WERI-Rb-1 (cell line): ENCODE results near the gene SETSIP.
"Not testable (repeated sequence)": the region's sequence is repeated elsewhere in the genome, so short reads cannot be mapped to it uniquely, and the experiment has no call there.

Source experiments
- DNase-seq: peaks from one replicate; pipeline ENCODE4 v3.0.0-alpha.2; 2020
- H3K27ac ChIP-seq: fragments of 250-450 bp; sonication (Bioruptor Pico); 2 replicates; pipeline ENCODE4 v1.5.1; 2020; ENCODE audit warnings: mild to moderate bottlenecking, moderate library complexity
- H3K27me3 ChIP-seq: fragments of 250-450 bp; sonication (Bioruptor Pico); 2 replicates; pipeline ENCODE4 v1.5.1; 2021; ENCODE audit warnings: mild to moderate bottlenecking, low read depth, moderate library complexity; ENCODE audit not compliant: insufficient read depth, severe bottlenecking
- H3K36me3 ChIP-seq: fragments of 250-450 bp; sonication (Bioruptor Pico); 2 replicates; pipeline ENCODE4 v1.5.1; 2020; ENCODE audit warnings: mild to moderate bottlenecking, moderate library complexity
- H3K4me3 ChIP-seq: 2 replicates; pipeline ENCODE4 v1.5.1; 2011; ENCODE audit warnings: low read depth, mild to moderate bottlenecking, control low read depth, low read length
- H3K9me3 ChIP-seq: fragments of 250-450 bp; sonication (Bioruptor Pico); 2 replicates; pipeline ENCODE4 v1.5.1; 2021; ENCODE audit warnings: mild to moderate bottlenecking, moderate library complexity; ENCODE audit not compliant: severe bottlenecking
- TF ChIP-seq, protein P1 (sequence below): IDR thresholded peaks from 2 replicates; pipeline ENCODE4 v1.5.1; 2011; ENCODE audit warnings: low read depth, mild to moderate bottlenecking, control low read depth, inconsistent platforms, low read length

SETSIP gene

DNA sequence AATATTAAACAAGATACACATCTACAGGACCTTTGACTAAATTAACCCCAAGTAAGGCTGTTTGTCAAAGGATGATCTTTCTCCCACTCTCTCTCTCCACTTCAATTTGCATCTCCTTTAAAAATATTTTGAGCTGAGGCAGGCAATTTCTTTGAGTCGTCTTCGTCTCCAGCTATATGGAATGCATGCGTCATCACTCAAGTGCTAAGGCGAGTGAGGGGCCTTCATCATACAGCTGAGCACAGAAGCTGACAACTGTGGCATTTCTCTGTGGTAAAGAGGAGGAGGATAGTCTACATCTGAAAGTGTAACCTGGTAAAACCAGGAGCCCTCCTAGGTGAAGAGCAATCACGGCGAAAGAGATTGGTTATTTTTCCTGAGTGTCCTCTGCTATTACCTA lies 37.8 kb downstream of the SETSIP start:
- Histone ChIP-seq H3K4me3 (no peak overlapping the region), H3K36me3 (no peaks in the 10 kb centered on the region), H3K9me3 (no peaks in the 10 kb centered on the region), H3K27me3 (no peaks in the 10 kb centered on the region), H3K27ac (no peak overlapping the region)
- no peak for DNase-seq
- TF ChIP-seq, protein P1, sequence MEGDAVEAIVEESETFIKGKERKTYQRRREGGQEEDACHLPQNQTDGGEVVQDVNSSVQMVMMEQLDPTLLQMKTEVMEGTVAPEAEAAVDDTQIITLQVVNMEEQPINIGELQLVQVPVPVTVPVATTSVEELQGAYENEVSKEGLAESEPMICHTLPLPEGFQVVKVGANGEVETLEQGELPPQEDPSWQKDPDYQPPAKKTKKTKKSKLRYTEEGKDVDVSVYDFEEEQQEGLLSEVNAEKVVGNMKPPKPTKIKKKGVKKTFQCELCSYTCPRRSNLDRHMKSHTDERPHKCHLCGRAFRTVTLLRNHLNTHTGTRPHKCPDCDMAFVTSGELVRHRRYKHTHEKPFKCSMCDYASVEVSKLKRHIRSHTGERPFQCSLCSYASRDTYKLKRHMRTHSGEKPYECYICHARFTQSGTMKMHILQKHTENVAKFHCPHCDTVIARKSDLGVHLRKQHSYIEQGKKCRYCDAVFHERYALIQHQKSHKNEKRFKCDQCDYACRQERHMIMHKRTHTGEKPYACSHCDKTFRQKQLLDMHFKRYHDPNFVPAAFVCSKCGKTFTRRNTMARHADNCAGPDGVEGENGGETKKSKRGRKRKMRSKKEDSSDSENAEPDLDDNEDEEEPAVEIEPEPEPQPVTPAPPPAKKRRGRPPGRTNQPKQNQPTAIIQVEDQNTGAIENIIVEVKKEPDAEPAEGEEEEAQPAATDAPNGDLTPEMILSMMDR, result no peak

DNA sequence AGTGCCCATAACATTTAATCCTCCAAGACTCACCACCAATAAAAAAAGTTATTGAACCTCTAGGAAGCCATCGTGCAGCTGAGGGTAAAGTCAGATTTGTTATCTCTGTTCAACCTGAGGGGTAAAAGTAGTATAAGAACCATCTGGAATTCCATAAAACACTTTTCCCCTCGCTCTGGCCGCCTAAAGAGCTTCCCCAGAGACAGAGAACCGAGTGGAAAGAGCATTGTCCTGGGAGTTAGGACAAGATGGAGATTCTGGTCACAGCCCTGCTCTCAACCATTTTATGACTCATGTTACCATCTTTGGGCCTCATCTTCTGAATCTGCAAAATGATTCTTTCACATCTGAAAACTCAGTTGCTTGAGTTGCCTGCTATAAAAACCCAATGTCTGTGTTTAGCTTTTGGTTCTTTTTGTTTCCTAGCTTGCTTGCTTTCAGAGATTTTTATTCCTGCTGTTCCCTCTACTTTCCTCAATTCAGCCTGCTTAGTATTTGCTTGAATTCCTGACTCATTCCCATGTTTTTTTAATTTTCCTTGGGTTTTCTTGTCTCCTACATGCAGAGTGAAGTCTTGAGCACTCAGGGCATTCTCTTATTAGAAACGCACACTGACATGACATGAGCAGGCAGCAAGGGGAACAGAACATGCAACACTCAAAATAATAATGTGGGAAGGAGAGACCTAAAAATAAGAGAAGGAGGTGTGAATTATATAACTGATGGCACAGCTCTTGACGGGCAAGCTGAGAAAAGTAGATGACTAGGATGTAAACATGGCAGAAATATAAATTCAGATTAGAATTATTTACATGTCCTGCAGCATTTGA lies 43.7 kb downstream of the SETSIP start:
- H3K36me3 ChIP-seq, result no peaks in the 10 kb centered on the region
- no peaks in the 10 kb centered on the region for H3K27me3 ChIP-seq
- H3K27ac ChIP-seq, result no peak overlapping the region
- H3K4me3 ChIP-seq, result no peak overlapping the region
- TF ChIP-seq, protein P1, result no peak
- no peak for DNase-seq
- no peaks in the 10 kb centered on the region for H3K9me3 ChIP-seq

DNA sequence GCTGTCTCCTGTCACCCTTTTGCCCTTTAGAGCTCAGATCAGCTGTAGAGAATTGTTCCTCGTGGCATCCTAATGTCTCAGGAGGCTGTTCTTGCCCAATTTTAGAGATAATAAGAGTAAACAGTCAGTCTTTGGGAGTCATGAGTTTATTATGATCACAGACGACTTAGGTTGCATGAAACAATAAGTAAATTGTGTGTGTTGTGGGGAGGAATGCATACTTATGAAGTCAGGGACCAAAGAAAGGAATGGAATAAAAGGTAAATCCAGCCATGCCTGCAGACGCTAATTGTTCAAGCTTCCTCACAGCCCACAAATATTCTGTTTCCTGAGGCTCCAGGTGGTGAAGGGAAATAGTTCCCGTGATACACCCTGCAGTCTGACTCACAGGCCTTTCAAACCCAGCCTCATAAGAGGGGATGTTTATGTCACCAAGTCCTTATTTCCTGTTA lies 44.5 kb downstream of the SETSIP start:
- H3K4me3 ChIP-seq, result peak overlapping the region; percentile 65
- TF ChIP-seq, protein P1, result no peak
- H3K9me3 ChIP-seq, result no peaks in the 10 kb centered on the region
- H3K36me3 ChIP-seq, result no peaks in the 10 kb centered on the region
- no peak for DNase-seq
- no peaks in the 10 kb centered on the region for H3K27me3 ChIP-seq
- no peak overlapping the region for H3K27ac ChIP-seq

DNA sequence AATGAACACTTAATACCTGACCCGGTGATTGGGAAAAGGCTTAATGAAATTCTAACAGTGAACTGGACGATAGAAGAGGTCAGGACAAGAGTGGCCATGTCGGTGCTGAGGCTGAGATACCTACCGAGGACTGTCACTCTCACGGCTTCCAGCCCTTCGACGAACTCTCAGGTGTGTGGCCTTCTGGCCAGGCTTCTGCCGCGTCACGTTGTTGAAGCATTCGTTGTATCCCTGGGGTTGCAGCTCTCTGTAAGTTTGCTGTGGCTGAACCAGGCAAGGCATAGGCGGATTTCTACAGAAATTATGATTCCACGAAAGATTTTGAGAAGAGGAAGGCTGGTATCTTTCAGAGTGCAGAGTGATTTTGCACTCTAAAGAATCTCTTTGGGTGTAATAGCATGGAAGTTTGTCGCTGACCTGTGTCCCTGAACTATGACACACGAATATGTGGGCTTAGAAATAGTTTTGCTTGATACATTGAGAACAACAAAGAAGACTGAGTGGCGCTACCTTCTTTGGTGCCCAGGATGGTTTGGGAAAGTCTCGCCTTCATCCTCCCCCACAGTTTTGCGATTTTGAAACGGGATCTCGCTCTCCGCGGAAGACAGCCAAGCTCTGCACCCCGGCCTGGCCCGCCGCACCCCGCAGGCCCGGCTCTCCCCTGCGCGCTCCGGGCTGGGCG lies 45.8 kb downstream of the SETSIP start:
- TF ChIP-seq, protein P1, result no peak
- H3K36me3 ChIP-seq, result no peaks in the 10 kb centered on the region
- no peaks in the 10 kb centered on the region for H3K9me3 ChIP-seq
- H3K27me3 ChIP-seq, result no peaks in the 10 kb centered on the region
- DNase-seq, result no peak
- H3K4me3 ChIP-seq, result peak overlapping the region; percentile 65
- H3K27ac ChIP-seq, result no peak overlapping the region

DNA sequence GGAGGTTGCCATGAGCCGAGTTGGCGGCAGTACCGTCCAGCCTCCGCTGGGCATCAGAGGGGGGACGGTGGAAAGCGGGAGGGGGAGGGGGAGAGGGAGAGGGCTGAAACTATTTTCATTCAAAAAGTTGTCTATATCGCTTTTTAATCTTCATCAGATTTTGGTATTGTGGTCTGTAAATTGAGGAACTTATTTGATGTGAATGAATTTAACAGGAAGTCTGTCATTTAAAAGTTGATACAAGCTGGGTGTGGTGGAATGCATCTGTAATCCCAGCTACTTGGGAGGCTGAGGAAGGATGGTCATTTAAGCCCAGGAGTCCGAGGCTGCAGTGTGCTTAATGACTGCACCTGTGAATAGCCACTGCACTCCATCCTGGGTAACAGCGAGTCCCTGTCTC lies 48.4 kb downstream of the SETSIP start:
- H3K36me3 ChIP-seq, result no peaks in the 10 kb centered on the region
- no peak overlapping the region for H3K4me3 ChIP-seq
- no peaks in the 10 kb centered on the region for H3K27me3 ChIP-seq
- no peak for DNase-seq
- no peaks in the 10 kb centered on the region for H3K9me3 ChIP-seq
- H3K27ac ChIP-seq, result no peak overlapping the region
- TF ChIP-seq, protein P1, result no peak

DNA sequence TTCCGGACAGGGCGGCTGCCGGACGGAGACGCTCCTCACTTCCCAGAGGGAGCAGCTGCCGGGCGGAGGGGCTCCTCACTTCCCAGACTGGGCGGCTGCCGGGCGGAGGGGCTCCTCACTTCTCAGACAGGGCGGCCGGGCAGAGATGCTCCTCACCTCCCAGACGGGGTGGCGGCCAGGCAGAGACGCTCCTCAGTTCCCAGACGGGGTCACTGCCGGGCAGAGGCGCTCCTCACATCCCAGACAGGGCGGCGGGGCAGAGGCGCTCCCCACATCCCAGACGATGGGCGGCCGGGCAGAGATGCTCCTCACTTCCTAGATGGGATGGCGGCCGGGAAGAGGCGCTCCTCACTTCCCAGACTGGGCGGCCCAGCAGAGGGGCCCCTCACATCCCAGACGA lies 49.2 kb downstream of the SETSIP start:
- not testable (repeated sequence) for H3K27ac ChIP-seq, H3K36me3 ChIP-seq, H3K9me3 ChIP-seq, H3K4me3 ChIP-seq, H3K27me3 ChIP-seq, DNase-seq
